Fibroblast of pulmonary artery (primary cell): ENCODE measurements around the gene LMF1.

Experiments
- DNase-seq: peaks from one replicate; pipeline ENCODE4 v3.0.0-alpha.2; 2010; ENCODE audit warnings: low read depth
- H3K4me3 ChIP-seq: replicated peaks from 2 replicates; pipeline ENCODE4 v1.5.1; 2011; ENCODE audit warnings: low read depth, mild to moderate bottlenecking, control low read depth, low read length, moderate library complexity
- CTCF ChIP-seq: IDR thresholded peaks from 2 replicates; pipeline ENCODE4 v1.5.1; 2011; ENCODE audit warnings: mild to moderate bottlenecking, control low read depth, low read length, inconsistent platforms; ENCODE audit errors: missing control alignments

The LMF1 gene

GRCh38 chr16:928526-928925 is 42.3 kb downstream of the LMF1 start:
- no peak for DNase-seq
- no peak overlapping the region for H3K4me3 ChIP-seq
- no peak for TF ChIP-seq CTCF

- TF ChIP-seq CTCF: no peak
- no peak overlapping the region for H3K4me3 ChIP-seq
- DNase-seq: no peak
These were observed 42.9 kb downstream of the LMF1 start for GRCh38 chr16:927931-928330.

GRCh38 chr16:927406-927805 is 43.4 kb downstream of the LMF1 start:
- no peak for DNase-seq
- TF ChIP-seq CTCF: no peak
- no peak overlapping the region for H3K4me3 ChIP-seq

GRCh38 chr16:926715-927114 is 44.1 kb downstream of the LMF1 start:
- DNase-seq: no peak
- H3K4me3 ChIP-seq: no peak overlapping the region
- no peak for TF ChIP-seq CTCF

GRCh38 chr16:924806-925205 is 46.0 kb downstream of the LMF1 start:
- DNase-seq: no peak
- no peak overlapping the region for H3K4me3 ChIP-seq
- no peak for TF ChIP-seq CTCF

GRCh38 chr16:924063-924462 is 46.7 kb downstream of the LMF1 start:
- DNase-seq: no peak
- no peak overlapping the region for H3K4me3 ChIP-seq
- no peak for TF ChIP-seq CTCF

- H3K4me3 ChIP-seq: no peak overlapping the region
- DNase-seq: no peak
- TF ChIP-seq CTCF: no peak
These were observed 47.6 kb downstream of the LMF1 start for GRCh38 chr16:923184-923583.
